HepG2 (cell line): ENCODE data around the gene UQCRC1. TPM values are rescaled to one million over a fixed set of nuclear protein-coding genes. Genes with fewer than 3 reads are reported as not detected.

Experiments used
- AGO1 ChIP-seq: fragments of 200-400 bp; formaldehyde crosslinking; IDR thresholded peaks from 2 replicates; pipeline ENCODE4 v1.6.1; 2017; ENCODE audit warnings: mild to moderate bottlenecking, low read depth, low read length, moderate library complexity; ENCODE audit not compliant: poor library complexity, severe bottlenecking
- IRX3 ChIP-seq: sonication (generic); formaldehyde crosslinking; IDR thresholded peaks from 2 replicates; pipeline ENCODE4 v1.8.1; 2023; ENCODE audit warnings: mild to moderate bottlenecking, low read depth, missing genetic modification reagents, borderline replicate concordance
- ISL2 ChIP-seq: sonication (generic); formaldehyde crosslinking; IDR thresholded peaks from 2 replicates; pipeline ENCODE4 v1.5.0; 2020; ENCODE audit warnings: missing genetic modification reagents
- ZNF121 ChIP-seq: sonication (generic); formaldehyde crosslinking; IDR thresholded peaks from 2 replicates; pipeline ENCODE4 v1.5.0; 2020; ENCODE audit warnings: mild to moderate bottlenecking, missing genetic modification reagents
- ZNF30 ChIP-seq: sonication (generic); formaldehyde crosslinking; IDR thresholded peaks from 2 replicates; pipeline ENCODE4 v1.5.0; 2020; ENCODE audit warnings: mild to moderate bottlenecking, missing genetic modification reagents
- ZNF432 ChIP-seq: sonication (generic); formaldehyde crosslinking; IDR thresholded peaks from 2 replicates; pipeline ENCODE4 v1.5.0; 2020; ENCODE audit warnings: missing genetic modification reagents, mild to moderate bottlenecking, borderline replicate concordance
- ZNF569 ChIP-seq: sonication (generic); formaldehyde crosslinking; IDR thresholded peaks from 2 replicates; pipeline ENCODE4 v1.5.0; 2020; ENCODE audit warnings: mild to moderate bottlenecking, missing genetic modification reagents, moderate library complexity, borderline replicate concordance
- ZNF75D ChIP-seq: sonication (generic); formaldehyde crosslinking; IDR thresholded peaks from 2 replicates; pipeline ENCODE4 v1.8.1; 2023; ENCODE audit warnings: missing genetic modification reagents, mild to moderate bottlenecking, borderline replicate concordance
- ZNF839 ChIP-seq: sonication (generic); formaldehyde crosslinking; IDR thresholded peaks from 2 replicates; pipeline ENCODE4 v1.4.0; 2020; ENCODE audit warnings: missing genetic modification reagents, mild to moderate bottlenecking, borderline replicate concordance
- polyA plus RNA-seq, 8 experiments: library from polyadenylated mRNA; depleted of rRNA in 3 of 8; stranded (reverse) in 7 of 8; unstranded in 1 of 8; fragments of >200 nt; fragmentation: Illumina TruSeq in 4 of 8; extraction: Trizol in 4 of 8; gene quantifications; 2 replicates each; pipeline versions ENCODE4 v1.2.1 to v1.2.3, GENCODE V29; 2011 to 2016; ENCODE audit warnings: low read depth in 4 of 8, missing spikeins in 1 of 8, mixed read lengths in 1 of 8; ENCODE audit not compliant: insufficient read depth in 1 of 8
- total RNA-seq, 5 experiments: library from RNA; depleted of rRNA; stranded (reverse); fragments of >200 nt; fragmentation: Illumina TruSeq; extraction: Trizol; gene quantifications; 2 replicates each; pipeline ENCODE4 v1.2.3, GENCODE V29; 2016; ENCODE audit warnings: low read depth in 1 of 5
- TF ChIP-seq, protein P1 (sequence below): fragments of 450-650 bp; IDR thresholded peaks from 2 replicates; pipeline ENCODE4 v1.6.1; 2016
- TF ChIP-seq, protein P2 (sequence below): sonication (generic); formaldehyde crosslinking; conservative IDR thresholded peaks from 2 replicates; pipeline ENCODE4 v1.4.0; 2020; ENCODE audit warnings: missing genetic modification reagents
- TF ChIP-seq, protein P3 (sequence below): sonication (generic); formaldehyde crosslinking; IDR thresholded peaks from 2 replicates; pipeline ENCODE4 v1.5.0; 2020; ENCODE audit warnings: mild to moderate bottlenecking, missing genetic modification reagents, borderline replicate concordance
- TF ChIP-seq, protein P4 (sequence below): sonication (generic); formaldehyde crosslinking; IDR thresholded peaks from 2 replicates; pipeline ENCODE4 v1.5.1; 2020; ENCODE audit warnings: mild to moderate bottlenecking, missing genetic modification reagents, moderate library complexity

Gene UQCRC1
- total and polyA plus RNA-seq, 2 of the 13 experiments (the other 11 are each of a cell fraction or from before 2014, with no cell fraction given), result 316 to 680 TPM

DNA sequence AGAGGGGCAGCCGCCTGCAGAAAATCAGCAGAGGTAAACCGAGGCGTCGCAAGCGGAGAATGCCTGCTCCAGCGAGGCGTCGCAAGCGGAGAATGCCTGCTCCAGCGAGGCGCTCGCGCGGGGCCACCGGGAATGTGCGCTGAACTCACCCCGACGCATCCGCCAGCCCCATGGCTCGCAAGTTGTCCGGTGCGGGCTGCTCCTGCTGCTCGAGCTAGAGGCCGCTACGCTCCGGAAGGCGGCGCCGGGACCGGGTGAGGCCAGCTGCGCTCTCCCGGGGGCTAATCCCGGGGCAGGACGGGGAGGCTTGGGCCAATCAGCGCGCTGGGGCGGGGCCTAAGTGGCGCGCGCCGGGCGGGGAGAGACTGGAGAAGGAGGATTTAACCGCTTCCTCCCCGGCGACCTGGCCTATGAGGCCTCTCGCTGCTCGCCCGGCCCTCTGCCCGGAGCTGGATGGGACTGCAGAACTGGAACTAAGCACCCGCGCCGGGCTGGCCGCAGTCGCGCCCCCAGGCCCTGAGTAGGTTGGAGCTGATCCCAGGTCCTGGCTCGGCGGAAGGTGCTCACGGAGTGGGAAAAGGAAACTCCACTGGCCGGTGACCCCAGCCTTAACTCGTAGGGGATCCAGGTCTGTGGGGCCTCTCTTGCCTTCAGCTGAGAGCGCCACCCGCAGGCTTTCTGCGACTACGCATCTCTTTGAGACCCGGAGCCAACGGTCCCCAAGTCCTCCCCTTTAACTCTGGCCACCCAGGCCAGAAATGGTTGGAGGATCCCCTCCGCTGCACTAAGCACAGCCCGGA is 26.0 kb upstream of the UQCRC1 start, which contains the start of gene SLC26A6 (continued):
- TF ChIP-seq, protein P1, sequence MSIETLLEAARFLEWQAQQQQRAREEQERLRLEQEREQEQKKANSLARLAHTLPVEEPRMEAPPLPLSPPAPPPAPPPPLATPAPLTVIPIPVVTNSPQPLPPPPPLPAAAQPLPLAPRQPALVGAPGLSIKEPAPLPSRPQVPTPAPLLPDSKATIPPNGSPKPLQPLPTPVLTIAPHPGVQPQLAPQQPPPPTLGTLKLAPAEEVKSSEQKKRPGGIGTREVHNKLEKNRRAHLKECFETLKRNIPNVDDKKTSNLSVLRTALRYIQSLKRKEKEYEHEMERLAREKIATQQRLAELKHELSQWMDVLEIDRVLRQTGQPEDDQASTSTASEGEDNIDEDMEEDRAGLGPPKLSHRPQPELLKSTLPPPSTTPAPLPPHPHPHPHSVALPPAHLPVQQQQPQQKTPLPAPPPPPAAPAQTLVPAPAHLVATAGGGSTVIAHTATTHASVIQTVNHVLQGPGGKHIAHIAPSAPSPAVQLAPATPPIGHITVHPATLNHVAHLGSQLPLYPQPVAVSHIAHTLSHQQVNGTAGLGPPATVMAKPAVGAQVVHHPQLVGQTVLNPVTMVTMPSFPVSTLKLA, result no peak
- TF ChIP-seq ZNF569 (CRISPR knock-in tag) (no peak; the same call in 1 of the 2 replicates), ISL2 (CRISPR knock-in tag) (no peak; the same call in none of the 2 replicates), ZNF432 (no peak), AGO1 (peak; percentile 87), ZNF839 (CRISPR knock-in tag) (no peak), ZNF30 (peak; percentile 78; the same call in 1 of the 2 replicates), ZNF121 (CRISPR knock-in tag) (no peak), ZNF75D (CRISPR knock-in tag) (no peak), IRX3 (CRISPR knock-in tag) (peak; percentile 71; the same call in 1 of the 2 replicates)
- TF ChIP-seq, protein P2, sequence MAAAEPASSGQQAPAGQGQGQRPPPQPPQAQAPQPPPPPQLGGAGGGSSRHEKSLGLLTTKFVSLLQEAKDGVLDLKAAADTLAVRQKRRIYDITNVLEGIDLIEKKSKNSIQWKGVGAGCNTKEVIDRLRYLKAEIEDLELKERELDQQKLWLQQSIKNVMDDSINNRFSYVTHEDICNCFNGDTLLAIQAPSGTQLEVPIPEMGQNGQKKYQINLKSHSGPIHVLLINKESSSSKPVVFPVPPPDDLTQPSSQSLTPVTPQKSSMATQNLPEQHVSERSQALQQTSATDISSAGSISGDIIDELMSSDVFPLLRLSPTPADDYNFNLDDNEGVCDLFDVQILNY (CRISPR knock-in tag), result peak; percentile 72
- TF ChIP-seq, protein P3, sequence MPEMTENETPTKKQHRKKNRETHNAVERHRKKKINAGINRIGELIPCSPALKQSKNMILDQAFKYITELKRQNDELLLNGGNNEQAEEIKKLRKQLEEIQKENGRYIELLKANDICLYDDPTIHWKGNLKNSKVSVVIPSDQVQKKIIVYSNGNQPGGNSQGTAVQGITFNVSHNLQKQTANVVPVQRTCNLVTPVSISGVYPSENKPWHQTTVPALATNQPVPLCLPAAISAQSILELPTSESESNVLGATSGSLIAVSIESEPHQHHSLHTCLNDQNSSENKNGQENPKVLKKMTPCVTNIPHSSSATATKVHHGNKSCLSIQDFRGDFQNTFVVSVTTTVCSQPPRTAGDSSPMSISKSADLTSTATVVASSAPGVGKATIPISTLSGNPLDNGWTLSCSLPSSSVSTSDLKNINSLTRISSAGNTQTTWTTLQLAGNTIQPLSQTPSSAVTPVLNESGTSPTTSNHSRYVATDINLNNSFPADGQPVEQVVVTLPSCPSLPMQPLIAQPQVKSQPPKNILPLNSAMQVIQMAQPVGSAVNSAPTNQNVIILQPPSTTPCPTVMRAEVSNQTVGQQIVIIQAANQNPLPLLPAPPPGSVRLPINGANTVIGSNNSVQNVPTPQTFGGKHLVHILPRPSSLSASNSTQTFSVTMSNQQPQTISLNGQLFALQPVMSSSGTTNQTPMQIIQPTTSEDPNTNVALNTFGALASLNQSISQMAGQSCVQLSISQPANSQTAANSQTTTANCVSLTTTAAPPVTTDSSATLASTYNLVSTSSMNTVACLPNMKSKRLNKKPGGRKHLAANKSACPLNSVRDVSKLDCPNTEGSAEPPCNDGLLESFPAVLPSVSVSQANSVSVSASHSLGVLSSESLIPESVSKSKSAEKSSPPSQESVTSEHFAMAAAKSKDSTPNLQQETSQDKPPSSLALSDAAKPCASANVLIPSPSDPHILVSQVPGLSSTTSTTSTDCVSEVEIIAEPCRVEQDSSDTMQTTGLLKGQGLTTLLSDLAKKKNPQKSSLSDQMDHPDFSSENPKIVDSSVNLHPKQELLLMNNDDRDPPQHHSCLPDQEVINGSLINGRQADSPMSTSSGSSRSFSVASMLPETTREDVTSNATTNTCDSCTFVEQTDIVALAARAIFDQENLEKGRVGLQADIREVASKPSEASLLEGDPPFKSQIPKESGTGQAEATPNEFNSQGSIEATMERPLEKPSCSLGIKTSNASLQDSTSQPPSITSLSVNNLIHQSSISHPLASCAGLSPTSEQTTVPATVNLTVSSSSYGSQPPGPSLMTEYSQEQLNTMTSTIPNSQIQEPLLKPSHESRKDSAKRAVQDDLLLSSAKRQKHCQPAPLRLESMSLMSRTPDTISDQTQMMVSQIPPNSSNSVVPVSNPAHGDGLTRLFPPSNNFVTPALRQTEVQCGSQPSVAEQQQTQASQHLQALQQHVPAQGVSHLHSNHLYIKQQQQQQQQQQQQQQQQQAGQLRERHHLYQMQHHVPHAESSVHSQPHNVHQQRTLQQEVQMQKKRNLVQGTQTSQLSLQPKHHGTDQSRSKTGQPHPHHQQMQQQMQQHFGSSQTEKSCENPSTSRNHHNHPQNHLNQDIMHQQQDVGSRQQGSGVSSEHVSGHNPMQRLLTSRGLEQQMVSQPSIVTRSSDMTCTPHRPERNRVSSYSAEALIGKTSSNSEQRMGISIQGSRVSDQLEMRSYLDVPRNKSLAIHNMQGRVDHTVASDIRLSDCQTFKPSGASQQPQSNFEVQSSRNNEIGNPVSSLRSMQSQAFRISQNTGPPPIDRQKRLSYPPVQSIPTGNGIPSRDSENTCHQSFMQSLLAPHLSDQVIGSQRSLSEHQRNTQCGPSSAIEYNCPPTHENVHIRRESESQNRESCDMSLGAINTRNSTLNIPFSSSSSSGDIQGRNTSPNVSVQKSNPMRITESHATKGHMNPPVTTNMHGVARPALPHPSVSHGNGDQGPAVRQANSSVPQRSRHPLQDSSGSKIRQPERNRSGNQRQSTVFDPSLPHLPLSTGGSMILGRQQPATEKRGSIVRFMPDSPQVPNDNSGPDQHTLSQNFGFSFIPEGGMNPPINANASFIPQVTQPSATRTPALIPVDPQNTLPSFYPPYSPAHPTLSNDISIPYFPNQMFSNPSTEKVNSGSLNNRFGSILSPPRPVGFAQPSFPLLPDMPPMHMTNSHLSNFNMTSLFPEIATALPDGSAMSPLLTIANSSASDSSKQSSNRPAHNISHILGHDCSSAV, result no peak
- TF ChIP-seq, protein P4, sequence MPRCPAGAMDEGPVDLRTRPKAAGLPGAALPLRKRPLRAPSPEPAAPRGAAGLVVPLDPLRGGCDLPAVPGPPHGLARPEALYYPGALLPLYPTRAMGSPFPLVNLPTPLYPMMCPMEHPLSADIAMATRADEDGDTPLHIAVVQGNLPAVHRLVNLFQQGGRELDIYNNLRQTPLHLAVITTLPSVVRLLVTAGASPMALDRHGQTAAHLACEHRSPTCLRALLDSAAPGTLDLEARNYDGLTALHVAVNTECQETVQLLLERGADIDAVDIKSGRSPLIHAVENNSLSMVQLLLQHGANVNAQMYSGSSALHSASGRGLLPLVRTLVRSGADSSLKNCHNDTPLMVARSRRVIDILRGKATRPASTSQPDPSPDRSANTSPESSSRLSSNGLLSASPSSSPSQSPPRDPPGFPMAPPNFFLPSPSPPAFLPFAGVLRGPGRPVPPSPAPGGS (CRISPR knock-in tag), result peak; percentile 44; the same call in 1 of the 2 replicates
